GM12872 (cell line): ENCODE measurements around the gene PCBP3.

Experiments
- TF ChIP-seq, protein P1 (sequence below): IDR thresholded peaks from 3 replicates; pipeline ENCODE4 v1.5.1; 2011; ENCODE audit warnings: low read depth, mild to moderate bottlenecking, low read length, moderate library complexity; ENCODE audit not compliant: insufficient read depth

PCBP3 gene

DNA sequence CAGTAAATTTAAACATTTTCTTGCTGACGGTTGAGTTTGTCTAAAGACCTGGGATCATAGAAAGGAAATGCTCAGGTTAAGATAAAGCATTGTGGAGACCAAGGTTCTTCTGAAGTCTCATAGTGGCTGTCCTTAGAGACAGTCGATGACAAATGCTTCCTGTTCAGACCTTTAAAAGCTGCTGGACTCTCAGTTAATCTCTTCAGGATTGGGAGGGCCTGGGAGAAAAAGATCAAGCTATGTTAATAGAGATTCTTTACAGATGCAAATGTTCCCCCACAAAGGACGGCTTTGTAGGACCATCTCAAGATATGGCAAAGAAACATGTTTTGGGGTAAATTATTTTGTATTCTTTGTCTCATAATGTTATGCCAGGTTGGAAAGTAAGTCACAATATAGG lies 213.4 kb downstream of the PCBP3 start:
- TF ChIP-seq, protein P1, sequence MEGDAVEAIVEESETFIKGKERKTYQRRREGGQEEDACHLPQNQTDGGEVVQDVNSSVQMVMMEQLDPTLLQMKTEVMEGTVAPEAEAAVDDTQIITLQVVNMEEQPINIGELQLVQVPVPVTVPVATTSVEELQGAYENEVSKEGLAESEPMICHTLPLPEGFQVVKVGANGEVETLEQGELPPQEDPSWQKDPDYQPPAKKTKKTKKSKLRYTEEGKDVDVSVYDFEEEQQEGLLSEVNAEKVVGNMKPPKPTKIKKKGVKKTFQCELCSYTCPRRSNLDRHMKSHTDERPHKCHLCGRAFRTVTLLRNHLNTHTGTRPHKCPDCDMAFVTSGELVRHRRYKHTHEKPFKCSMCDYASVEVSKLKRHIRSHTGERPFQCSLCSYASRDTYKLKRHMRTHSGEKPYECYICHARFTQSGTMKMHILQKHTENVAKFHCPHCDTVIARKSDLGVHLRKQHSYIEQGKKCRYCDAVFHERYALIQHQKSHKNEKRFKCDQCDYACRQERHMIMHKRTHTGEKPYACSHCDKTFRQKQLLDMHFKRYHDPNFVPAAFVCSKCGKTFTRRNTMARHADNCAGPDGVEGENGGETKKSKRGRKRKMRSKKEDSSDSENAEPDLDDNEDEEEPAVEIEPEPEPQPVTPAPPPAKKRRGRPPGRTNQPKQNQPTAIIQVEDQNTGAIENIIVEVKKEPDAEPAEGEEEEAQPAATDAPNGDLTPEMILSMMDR: no peak

DNA sequence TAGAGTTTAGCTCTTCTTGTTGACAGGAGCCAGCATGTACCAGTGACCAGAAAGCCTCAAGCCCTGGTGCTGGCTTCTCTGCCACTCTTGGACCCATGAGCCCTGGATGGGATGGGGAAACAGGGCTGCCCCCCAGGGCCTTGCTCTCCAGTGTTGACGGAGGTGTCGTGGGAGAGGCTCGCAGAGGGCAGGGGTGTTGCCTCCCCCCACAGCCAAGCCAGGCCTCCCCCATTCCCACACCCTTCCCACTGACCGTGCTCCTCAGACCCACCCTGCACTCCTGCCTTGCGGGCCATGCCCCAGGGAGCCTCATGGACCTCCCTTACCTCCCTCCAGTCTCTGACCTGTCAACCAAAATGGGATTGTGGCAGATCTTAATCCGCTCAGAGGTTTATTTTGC lies 214.2 kb downstream of the PCBP3 start:
- TF ChIP-seq, protein P1: no peak

DNA sequence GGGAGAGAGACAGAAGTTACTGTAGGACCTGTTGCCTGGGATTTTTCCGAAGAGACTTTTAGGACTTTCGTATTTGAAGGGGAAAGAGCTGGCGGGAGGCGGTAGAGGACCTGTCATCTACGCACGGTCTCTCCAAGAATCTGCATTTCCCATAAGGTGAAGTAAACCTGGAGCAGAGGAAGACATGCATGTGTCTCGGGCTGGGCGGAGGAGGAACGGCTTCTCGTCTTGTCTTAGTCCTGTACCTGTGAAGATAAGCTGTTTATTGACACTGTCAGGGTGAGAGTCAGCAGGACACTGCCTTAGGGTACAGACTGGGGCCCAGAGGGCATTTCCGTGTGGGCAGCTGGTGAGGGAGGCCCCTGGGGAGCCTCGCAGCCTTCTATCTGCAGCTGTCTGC lies 214.7 kb downstream of the PCBP3 start:
- TF ChIP-seq, protein P1: no peak

DNA sequence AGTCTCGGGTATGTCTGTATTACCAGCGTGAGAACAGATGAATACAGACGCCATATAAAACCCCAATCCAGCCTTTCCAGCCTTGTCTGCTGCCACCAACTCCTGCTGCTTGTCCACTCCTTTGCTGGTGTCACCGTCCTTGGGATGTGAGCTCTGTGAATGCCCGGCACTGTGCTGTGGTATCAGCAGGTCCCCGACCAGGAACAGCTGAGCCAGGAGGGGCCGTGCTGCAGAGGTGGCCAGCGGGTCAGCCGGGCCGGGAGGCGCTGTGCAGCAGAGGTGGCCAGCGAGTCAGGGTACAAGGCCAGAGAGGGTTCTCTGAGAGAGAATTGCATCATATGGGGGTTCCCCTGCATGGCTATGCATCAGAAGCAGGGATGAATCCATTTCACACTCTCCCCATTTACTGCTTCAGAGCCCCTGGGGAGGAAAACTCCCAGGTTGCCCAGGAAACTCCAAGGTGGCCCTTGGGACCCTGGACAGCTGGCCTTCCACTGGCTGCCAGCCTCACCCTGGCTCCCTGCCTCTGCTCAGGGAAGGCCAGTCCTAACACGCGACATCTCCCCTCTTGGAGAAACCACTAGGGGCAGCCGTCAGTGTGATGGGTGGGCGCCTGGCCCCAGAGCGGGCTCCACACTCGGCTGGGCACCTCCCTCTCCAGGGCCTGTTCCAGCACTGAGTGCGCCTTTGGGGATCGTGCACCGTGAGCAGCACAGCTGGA lies 215.7 kb downstream of the PCBP3 start:
- TF ChIP-seq, protein P1: no peak

DNA sequence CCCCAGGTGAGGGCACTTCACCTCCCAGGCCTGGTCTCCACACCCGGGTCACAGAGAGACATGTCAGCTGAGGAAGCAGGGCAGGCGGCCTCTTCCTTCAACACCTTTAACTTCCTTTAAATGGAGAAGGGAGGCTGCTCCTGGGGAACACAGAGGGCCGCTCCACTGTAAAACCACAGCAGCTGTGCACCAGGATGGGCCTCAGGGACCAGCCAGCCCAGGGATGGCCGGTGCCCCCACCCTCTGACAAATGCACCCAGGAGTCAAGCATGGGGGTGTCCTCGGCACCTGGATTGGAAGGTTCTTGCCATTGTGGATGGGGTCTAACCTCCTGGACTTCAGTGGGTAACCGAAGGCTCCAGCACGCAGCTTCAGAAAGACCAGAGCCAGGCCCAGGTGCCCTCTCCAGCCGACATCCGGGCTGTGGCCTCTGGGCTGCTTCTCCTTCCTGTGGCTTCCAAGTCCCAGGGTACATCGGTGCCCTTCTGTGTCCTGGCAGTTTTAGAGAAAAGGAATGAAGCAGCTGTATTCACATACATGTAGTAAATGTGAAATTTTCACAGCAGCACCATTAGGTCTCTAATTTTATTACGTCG lies 216.3 kb downstream of the PCBP3 start:
- TF ChIP-seq, protein P1: no peak

DNA sequence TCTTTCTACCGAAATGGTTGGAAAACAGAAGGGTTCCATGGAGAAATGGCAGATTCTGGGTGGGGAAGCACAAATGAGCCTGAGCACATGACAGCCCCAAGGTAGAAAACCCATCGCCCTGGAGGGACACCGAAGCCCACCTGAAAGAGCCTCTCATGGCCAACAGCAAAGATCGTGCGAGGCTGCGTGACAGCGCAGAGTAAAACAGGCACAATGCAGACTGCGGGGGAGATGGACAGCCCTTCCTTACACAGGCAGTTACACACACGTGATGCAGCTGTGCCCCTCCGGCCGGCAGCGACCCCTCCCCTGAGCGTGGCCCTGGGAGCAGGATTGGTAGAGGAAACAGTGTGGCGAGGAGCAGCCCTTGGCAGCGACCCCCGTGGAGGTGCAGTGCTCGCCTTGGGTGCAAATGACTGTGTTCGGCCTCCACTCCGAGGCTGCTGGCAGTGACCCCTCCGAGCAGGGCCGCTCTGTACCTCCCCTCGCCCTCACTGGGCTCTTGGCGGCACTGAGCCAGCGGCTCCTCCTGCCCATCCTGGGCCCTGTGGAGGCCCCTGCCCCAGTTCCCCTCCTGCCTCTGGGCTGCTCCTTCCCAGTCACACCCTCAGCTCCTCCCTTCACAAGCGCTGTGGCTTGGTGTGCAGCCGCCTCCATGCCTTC lies 217.1 kb downstream of the PCBP3 start:
- TF ChIP-seq, protein P1: no peak

DNA sequence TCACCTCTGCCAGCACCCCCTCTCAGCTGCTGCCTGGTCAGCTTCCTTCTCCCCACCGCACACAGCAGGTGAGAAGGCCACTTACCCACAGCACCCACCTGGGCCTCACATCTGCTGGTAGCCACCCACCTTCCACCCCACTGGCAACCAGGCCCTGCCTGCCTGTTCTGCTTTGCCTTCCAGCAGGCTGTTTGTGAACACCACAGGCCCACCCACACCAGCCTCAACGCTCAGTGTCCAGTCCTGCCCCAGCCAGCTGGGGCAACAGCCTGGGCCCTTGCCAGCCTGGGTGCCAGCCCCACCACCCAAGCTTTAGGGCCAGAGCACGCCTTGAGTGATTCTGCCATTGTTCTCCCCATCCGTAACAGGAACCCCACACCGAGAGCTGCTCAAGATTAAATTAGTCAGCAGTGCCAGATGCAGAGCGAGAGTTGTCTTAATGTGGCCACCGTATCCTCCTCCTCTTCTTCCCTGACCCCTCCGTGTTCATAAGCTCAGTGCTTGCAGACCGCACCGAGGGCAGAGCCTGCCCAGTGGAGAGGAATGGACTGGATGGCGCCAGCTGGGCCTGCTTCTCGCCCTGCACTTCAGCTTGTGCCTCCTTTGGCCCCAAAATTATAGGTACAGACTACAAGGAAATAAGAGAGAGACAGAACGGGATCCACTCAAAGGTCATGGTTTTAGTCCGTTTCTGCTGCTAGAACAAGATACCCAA lies 217.8 kb downstream of the PCBP3 start:
- TF ChIP-seq, protein P1: no peak
